HS-27A (cell line): Measurements from ENCODE around the gene NCK2.

Experiments used
- DNase-seq: peaks from one replicate; pipeline ENCODE4 v3.0.0-alpha.2; 2012; ENCODE audit warnings: low read depth, missing footprints

NCK2 gene

DNA sequence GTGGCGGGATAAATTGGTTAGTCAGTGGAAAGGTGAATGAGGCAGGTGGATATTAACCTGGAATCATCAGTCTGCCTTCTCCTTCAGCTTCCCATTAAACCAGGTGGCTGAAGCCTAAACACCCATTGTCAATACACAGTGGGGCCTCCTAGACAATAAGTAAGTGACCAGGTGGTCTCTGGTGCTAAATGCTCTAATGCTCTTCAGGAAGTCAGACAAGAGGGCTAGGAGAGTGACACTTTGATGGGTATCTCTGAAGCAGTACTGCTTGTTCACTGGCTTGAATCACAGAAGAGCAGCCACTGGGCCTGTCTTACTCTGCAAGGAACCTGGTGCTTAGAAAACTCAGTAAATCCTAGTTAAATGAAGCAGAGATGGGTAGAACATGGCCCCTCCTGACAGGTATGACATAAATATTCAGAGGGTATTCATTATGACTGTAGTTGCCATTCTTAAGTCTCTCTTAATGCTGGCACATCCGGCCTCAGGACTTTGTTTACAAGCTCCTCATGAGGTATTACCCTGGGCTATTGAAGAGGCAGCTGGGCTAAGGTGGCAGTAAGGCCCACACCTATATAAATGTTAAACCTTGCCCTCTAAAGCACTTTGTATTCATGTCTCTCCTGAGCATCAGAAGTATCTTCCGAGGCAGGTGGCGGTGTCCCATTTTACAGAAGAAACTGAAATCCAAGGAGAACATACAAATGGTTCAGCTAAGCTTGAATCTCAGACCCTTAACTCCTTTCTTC is 104.9 kb downstream of the NCK2 start:
- DNase-seq = no peak

DNA sequence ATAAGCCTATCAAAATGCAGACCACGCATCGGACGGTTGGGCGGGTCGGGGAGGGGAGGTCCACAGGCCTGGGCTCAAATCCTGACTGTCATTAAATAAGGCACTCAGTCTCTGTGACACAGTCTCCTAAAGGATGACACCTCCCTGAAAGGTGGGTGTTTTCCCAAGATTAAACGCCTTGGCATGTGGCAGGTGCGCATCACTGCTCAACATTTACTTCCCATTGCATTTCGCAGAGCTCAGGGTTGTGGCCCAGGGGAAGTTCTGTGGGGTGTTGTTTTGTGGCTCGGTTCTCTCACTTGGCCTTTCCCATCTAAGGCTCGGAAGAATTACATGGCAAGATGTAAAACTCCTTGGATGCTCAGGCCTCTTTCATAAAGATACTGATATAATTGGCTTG is 107.4 kb downstream of the NCK2 start:
- no peak for DNase-seq

DNA sequence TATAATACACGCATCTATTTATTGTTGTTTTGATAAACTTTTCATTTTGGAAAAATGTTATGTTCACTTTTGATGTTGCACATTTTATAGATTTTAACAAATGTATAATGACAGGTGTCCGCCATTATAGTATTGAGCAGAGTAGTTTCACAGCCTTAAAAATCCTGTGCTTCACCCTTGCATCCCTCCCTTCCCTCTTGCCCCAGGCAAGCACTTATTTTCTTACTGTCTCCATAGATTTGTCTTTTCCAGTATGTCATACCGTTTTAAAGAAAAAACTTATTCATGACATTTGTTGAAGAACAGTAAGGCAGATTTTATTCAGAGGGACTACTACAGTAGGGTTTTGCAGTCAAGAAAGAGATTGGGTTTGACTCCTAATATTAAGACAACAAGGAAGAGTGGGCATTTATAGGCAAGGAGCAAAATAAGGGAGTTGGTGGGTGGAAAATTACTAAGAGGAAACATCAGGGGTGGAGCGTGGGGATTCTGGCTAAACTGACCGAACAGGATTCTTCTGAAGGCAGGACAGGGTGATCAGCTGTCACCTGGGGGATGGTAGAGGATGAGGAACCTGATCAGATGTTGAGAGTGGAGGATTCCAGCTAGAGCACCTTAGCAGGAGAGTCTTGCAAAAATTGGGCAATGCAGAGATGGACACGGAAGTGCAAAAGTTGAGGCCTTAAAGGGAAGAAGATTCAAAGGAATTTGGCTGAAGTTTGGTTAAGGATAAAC is 108.8 kb downstream of the NCK2 start:
- DNase-seq = no peak

DNA sequence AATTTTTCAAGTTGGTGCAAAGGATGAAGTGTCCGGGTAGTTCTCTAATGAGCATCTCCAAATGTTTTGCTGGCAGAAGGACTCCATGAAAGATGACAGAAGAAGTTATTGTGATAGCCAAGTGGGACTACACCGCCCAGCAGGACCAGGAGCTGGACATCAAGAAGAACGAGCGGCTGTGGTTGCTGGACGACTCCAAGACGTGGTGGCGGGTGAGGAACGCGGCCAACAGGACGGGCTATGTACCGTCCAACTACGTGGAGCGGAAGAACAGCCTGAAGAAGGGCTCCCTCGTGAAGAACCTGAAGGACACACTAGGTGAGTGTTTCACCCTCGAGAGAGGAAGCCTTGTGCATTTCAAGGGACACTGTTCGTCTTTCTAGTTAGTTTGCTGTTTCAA is 110.3 kb downstream of the NCK2 start:
- no peak for DNase-seq

DNA sequence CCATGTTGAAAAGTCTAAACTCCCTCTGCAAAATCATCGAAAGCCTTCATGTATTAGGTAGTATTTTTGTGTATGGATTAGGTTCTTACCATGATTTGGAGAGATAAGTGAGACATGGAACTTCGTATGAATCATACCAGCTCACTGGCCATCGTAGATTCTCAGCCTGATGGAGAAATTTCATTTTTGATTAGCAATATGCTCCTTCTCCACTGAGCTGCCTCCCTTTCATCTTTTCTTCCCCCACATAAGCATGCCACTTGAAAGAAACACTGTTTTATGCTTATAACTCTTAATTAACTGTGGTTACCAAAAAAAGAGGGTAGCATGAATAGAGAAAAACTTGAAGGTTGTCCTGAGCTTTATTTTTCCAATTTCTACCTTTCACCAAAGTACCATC is 111.9 kb downstream of the NCK2 start:
- no peak for DNase-seq

DNA sequence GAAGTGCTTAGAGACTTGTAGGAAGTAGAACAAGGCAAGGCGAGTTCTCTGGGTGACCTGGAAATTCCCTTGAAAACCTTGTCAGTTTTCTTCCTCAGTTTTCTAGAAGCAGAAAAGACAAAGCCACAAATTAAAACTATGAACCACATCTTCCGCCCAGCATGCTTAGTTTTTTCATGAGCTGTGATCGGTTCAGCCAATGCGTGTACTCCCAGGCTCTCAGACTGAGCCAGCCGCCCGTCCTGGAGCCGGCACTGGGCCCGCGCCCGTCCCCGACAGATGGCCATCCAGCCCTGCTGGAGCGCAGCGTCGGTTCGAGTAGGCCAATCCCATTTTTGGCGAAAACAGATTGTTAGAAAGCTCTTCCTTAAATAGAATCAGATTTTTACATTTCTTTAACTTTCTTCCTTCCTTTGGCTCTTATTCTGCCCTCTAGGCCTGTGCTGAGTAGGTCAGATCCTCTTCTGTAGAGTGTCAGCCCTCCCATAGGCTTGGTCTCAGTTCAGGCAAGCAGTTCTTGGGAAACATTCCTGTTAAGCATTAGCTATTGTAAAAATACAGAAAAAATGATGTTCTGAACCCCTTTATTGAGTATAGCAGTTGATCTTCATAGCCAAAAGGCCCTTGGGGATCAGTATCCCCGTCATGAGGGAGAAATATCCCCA is 112.5 kb downstream of the NCK2 start:
- no peak for DNase-seq

DNA sequence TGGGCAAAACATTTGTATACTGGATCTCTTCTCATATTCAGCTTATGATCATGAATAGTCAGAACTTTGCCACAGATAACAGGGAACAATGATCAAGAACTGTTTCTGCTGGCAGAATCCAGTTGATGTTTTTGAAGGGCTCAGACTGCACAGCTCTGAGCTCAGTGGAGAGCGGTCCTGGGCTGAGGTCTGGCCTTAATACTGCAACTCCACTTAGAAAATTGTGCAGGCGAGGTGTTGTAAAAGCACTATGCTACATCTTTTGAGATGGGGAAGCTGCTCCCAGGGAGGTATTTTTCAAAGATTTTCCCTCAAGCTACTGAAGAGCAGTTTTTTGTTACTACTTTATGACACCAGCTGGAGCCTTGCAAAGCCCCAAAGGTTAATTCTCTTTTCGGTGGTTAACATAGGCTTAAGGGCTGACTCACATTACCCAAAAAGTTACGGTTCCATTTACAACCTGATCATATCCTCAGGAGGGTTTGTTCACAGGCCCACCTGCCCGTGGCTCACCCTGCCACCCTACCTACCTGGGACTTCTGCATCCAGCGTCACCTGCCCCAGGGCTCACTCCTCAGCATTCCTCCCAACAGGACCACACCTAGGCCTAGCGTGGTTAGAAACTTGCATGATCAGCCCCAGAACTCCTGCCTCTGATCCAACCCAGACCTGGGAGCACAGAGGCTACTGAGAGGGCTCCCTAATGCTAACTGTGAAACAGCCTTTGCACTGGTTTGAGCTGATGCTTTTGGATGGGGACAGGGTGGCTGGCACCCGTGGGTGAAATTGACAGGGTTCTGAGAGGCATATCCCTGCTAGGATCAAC is 114.4 kb downstream of the NCK2 start:
- no peak for DNase-seq

DNA sequence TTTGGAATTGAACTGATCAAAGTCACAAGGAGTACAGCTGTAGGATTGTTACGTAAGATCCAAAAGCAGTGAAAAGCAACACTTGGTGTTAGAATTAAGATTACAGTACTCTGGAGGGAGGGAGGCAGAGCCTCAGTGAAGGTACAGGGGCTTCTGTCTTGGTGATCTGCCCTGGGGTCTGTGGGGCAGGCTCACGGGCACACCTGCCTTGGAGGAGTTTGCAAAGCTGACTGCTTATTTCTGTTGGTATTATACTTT is 114.9 kb downstream of the NCK2 start:
- DNase-seq = no peak

DNA sequence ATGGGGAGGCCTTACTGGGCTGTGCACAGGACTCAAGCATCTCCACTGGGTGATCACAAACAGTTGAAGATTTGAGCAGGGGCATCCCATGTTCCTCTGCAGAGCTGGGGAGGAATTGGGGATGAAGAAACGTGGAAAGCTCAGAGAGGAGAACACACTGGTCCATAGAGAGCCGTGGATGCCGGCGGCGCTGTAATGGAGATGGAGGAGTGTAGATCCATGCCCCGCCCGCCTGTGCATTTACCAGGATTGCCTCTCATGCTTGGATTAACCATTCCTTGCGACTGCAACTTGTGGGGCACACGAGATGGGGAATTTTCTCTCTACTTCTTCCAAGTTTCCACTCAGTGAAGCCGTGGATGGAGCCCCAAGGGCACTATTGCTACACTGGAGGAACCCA is 115.9 kb downstream of the NCK2 start:
- DNase-seq = no peak

DNA sequence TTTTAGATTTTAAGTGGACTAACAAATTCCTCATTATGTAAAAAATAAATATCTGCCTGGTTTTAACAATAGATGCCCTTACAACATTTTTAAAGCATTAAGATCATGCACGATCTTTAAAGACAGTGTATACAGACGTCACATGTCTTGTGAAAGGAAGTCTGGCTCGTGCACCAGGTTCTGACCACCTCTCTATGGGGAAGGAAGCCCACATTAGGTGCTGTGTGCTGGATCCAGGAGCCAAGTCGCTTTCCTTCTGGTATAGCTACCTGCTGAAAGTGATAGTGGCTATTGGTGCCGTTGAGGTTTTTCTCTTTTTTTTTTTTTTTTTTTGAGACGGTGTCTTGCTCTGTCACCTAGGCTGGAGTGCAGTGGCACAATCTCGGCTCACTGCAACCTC is 116.5 kb downstream of the NCK2 start:
- no peak for DNase-seq

DNA sequence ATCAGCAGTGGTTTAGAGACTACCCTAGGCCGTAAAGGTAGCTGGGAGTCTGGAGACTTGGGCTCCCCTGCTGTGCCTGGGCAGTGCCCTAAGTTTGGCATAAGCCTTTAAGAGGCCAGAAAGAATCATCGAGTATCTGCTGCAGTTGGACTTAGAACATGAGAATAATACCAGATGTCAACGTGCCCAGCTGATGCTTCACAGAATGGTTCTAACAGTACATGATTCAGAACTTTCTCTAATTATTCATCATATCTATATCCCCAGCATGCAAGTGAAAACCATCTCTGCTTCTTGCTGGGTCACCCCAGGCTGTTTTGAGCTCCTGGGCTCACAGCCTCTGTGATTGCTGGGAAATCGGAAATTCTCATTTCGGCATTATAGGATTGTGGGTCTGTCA is 118.1 kb downstream of the NCK2 start:
- DNase-seq = no peak

DNA sequence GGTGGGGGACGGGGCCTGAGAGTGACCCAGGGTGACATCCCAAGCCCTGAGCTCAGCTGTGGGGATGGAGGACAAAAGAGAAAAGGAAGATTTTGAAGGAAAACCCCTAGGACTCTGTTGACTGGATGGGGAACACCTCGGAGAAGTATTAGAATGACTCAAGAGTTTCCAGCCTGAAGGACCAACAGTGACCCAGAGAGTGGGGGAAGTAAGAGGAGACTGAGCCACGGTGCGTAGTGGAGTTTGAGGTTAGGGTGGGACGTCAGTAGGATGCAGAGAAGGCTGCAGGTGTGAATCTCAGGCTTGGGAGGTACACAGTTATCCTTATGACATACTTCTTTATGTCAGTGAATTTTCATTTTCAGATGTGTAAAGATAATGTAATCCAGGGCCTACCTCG is 119.5 kb downstream of the NCK2 start:
- no peak for DNase-seq

DNA sequence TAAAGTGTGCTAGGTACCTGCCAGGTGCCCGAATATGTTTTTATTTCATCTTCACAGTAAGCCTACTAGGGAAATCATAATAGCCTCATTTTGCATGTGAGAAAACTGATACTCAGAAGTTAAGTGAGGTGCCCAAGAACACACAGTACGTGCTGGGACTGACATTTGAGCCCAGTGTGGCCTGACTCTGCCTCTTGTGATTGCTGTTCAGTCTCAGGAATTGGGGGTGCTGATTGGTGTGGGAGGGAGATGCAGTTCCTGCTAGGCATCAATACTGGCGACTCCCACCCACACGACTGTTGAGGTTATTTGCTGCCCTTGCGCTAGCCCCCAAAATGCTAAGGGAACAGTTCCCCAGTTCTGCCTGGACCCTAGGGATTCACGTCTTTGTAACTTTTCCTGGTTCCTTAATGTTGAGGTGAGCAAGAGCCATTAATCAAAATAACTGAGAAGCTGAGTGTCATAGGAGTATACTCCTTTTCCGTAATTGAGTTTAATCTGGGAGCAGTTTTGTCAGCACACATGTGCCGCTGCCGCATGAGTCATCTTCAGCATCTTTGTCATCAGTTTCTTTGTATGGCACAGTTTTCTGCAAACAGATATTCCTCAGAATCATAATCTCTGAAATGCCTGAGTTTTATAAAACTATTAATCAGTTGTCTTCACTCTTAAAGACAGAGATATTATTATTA is 120.7 kb downstream of the NCK2 start:
- no peak for DNase-seq

DNA sequence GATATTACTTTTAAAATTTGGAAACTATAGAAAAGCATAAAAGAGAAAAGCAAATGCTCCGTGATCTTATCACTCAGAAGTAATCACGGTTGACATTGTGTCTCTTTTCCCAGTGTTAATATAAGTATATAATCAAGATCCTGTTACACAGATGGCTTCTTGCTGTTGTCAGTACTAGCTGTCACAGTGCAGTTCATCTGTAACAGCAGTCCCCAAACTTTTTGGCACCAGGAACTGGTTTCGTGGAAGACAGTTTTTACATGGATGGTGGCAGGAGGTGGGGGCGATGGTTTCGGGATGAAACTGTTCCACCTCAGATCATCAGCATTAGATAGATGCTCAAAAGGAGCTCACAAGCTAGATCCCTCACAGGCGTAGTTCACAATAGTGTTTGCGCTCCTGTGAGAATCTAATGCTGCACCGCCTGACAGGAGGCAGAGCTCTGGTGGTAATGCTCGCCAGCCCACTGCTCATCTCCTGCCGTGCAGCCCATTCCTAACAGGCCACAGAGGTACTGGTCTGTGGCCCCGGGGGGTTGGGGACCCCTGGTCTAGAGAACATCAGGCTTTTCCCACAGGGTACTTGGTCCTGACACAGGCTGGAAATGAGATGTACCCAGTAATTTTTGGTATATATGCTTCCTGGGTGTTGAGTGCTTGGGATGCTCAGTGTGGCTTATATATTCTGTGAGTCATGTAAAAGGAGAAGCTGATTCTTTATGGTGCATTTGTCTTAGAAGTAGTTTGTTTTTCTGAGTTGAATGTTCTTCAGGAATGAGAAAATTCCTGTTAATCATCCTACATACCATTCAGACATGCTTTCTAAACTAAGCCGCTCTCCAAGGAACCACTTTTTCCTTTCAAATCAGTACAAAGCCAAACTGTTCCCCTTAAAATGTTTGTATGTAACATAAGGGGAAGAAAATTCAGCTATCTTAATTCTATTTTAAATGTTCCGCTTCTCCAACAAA is 121.8 kb downstream of the NCK2 start:
- DNase-seq = no peak

DNA sequence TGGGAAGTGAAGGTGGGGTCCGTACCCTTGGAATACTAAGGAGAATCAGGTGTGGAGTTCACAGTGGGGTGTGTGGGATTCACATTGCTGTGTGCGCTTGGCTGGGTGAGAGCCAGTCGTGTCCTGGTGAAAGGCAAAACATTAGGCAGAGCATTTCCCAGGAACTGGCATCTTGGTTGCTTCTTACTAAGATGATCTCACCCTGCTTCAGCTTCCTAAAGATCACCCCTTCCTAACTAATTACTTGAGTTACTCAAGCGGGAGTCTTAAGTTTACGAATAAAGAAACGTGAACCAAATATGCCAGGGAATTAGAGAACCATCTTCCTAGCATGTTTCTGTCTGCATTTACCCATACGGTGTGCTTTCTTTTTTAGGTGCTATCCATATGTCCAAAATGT is 122.9 kb downstream of the NCK2 start:
- no peak for DNase-seq

DNA sequence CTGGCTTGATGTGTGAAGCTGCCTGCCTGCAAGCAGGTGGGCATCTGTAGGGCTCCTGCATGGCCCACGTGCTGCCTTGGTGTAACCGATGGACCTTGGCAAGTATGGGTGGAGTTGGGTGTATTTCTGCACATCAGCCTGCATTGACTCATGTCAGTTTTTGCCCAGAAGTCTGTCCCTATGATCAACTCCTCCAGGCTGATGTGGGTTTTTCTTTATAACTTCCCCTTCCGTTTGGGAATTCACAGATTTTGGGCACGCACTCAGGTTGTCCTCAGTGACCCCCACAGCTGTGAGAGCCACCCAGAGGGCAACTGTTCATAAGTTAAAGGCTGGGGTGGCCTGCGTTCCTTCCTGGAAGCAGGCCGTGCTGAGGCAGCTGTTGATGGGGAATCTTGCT is 123.3 kb downstream of the NCK2 start:
- DNase-seq = no peak

DNA sequence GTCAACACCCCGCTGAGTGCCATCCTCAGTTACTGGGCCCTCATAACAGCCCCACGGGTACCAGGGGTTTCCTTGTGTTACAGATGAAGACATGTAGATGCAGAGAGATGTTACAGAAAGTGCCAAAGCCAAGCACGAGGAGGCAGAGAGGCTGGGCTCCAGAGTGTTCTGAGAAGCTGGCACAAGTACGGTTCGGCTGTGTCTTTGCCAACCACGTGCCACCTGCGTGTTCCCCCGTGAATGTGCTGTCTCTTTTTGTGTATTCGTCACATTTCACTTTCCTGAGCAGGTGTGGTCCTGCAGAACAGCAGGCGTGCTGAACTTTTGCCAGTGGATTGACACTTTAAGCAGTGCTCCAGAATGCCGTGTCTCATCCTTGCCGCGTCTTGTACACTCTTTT is 124.6 kb downstream of the NCK2 start:
- DNase-seq = no peak

DNA sequence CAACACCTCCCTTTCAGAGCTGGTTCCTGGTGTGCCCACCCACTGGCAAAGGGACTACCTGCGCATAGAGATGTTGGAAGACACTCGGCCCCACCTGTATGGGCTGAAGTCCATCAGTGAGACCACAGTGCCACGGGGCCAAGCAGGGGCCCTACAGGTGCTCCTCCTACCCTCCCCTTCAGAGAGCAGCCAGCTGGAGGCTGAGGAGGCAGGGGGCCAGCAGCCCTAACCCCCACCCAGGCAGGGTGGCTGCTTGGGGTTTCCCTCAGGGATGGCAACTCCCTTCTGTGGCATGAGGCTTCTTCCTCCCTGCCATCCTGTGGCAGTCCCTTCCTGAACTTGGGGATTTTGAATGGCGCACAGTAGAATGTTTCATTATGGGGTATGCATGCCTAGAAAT is 125.3 kb downstream of the NCK2 start:
- no peak for DNase-seq

DNA sequence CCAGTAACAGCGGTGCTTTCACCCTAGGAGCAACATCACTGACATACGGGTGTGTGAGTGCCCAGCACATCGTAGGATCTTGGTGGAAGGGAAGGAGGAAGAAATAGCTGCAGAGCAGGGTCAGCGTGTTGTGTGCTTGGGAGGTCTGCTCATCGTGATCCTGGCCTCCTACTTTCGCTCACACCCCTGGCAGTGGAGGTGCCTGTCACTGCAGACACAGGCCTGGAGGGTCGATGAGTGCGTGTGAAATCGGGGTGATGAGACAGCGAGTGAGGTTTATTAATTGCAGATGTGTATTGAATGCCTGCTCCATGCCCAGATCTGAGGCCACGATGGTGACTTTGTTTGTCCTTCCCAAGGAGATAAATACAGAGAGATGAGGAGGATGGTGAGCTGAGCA is 126.1 kb downstream of the NCK2 start:
- DNase-seq = no peak

DNA sequence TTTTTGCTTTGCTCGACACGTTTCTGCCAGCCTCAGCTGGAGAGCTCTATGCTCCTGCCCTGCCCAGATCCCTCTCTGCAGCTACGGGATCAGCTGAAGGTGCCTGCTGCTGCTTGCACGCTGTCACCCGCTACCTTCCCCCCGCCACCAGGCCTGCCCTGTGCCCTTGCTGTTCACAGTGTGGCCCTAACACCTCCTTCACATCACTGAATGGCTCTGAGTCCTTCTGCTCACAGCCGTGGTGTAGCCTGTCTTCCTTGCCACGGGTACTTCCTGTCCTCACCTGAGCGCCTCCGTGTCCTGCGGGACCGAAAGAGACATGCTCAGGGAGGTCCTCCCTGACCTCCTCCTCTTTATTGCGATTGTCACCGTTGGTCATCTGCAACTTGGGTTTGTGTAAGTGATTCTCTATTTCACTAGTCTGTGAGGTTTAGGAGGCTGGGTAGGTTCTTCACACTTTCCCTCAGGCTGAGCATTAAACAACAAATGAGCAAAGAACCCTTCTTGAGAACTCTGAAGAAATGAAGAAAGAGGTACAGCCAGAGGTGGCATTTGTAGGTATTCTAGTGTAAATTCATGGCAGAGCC is 127.5 kb downstream of the NCK2 start:
- DNase-seq = no peak

DNA sequence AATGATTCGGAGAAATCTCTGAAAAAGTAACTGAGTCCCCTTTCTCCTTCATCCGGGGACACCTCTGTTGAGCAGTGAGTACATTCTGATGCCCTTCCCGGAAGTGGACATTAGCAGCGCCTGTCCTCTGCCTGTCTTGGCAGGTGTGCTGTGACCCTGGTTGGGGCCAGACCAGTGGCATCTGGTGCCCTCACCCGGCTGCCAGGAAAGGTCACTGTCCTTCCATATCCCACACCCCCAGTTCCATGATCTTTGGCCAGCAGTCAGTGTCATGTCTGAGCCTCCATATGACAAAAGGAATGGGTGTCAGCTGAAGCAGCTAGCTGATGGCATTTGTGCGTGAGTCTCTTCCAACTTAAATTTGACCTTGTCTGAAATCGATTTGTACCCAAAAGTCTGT is 128.1 kb downstream of the NCK2 start:
- no peak for DNase-seq
